Endothelial cell (in vitro differentiated cells): Measurements from ENCODE around the gene NOTCH1. TPM values are rescaled to one million over a fixed set of nuclear protein-coding genes. Genes with fewer than 3 reads are reported as not detected.

Source experiments
- DNase-seq: peaks from one replicate; pipeline ENCODE4 v3.0.0; 2021; ENCODE audit warnings: low spot score
- H3K27ac Mint-ChIP-seq: one replicate; pipeline ENCODE4 v1.8.0; 2021; ENCODE audit warnings: mixed read lengths, inconsistent platforms; ENCODE audit not compliant: unreplicated experiment
- H3K27me3 Mint-ChIP-seq: one replicate; pipeline ENCODE4 v1.8.0; 2021; ENCODE audit warnings: mild to moderate bottlenecking, moderate library complexity, mixed read lengths, inconsistent platforms; ENCODE audit not compliant: unreplicated experiment
- H3K36me3 Mint-ChIP-seq: one replicate; pipeline ENCODE4 v1.8.0; 2021; ENCODE audit warnings: mild to moderate bottlenecking, low read depth, mixed read lengths, inconsistent platforms; ENCODE audit not compliant: unreplicated experiment
- H3K4me1 Mint-ChIP-seq: one replicate; pipeline ENCODE4 v1.8.0; 2021; ENCODE audit warnings: mild to moderate bottlenecking, mixed read lengths, inconsistent platforms; ENCODE audit not compliant: unreplicated experiment
- H3K4me3 Mint-ChIP-seq: one replicate; pipeline ENCODE4 v1.8.0; 2021; ENCODE audit warnings: mild to moderate bottlenecking, mixed read lengths, inconsistent platforms; ENCODE audit not compliant: unreplicated experiment
- H3K9me3 Mint-ChIP-seq: one replicate; pipeline ENCODE4 v1.8.0; 2021; ENCODE audit warnings: mixed read lengths, inconsistent platforms; ENCODE audit not compliant: unreplicated experiment
- total RNA-seq: library from RNA; stranded (reverse); fragmentation: NEBNext Ultra II Directional; extraction: Animal tissue kit (Norgen Biotek cat#: 25700); gene quantifications from one replicate; pipeline ENCODE4 v1.2.1, GENCODE V29; 2021; ENCODE audit not compliant: unreplicated experiment
- TF ChIP-seq, protein P1 (sequence below): fragments of 200-600 bp; sonication (generic); IDR thresholded peaks from one replicate; pipeline ENCODE4 v1.5.0; 2021; ENCODE audit warnings: antibody characterized with exemption; ENCODE audit not compliant: unreplicated experiment

The NOTCH1 gene
- total RNA-seq, 1 donor from 2014 or later, result 312 TPM

DNA sequence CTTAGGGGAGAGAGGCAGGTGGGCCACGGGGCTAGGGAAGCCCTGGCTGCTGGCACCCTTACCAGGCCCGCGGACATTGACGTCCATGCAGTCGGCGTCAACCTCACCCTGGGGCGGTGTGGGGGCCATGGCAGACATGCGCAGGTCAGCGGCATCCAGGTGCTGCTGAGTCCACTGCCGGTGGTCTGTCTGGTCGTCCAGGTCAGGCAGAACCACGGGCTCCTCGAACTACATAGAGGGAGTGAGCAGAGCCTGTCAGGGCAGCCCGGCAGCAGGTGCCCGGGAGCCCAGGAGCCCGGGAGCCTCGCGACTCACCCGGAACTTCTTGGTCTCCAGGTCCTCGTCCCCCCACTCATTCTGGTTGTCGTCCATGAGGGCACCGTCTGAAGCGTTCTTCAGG, 44.2 kb downstream of the NOTCH1 start:
- Mint-ChIP-seq H3K9me3 (no peaks in the 10 kb centered on the region), H3K36me3 (peaks cover 23% of the 10 kb centered on the region), H3K4me3 (no peak overlapping the region), H3K4me1 (peaks cover 4% of the 10 kb centered on the region), H3K27ac (no peak overlapping the region), H3K27me3 (peaks cover 22% of the 10 kb centered on the region)
- DNase-seq, result no peak
- TF ChIP-seq, protein P1, sequence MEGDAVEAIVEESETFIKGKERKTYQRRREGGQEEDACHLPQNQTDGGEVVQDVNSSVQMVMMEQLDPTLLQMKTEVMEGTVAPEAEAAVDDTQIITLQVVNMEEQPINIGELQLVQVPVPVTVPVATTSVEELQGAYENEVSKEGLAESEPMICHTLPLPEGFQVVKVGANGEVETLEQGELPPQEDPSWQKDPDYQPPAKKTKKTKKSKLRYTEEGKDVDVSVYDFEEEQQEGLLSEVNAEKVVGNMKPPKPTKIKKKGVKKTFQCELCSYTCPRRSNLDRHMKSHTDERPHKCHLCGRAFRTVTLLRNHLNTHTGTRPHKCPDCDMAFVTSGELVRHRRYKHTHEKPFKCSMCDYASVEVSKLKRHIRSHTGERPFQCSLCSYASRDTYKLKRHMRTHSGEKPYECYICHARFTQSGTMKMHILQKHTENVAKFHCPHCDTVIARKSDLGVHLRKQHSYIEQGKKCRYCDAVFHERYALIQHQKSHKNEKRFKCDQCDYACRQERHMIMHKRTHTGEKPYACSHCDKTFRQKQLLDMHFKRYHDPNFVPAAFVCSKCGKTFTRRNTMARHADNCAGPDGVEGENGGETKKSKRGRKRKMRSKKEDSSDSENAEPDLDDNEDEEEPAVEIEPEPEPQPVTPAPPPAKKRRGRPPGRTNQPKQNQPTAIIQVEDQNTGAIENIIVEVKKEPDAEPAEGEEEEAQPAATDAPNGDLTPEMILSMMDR, result no peak

GRCh38 chr9:136499935-136500910, 45.6 kb downstream of the NOTCH1 start:
- peaks cover 25% of the 10 kb centered on the region for H3K27me3 Mint-ChIP-seq
- TF ChIP-seq, protein P1, result no peak
- peaks cover 29% of the 10 kb centered on the region for H3K36me3 Mint-ChIP-seq
- H3K27ac Mint-ChIP-seq, result no peak overlapping the region
- no peak for DNase-seq
- H3K9me3 Mint-ChIP-seq, result no peaks in the 10 kb centered on the region
- peaks cover 4% of the 10 kb centered on the region for H3K4me1 Mint-ChIP-seq
- H3K4me3 Mint-ChIP-seq, result no peak overlapping the region

- peak overlapping the region; percentile 64 for H3K27ac Mint-ChIP-seq
- no peak for DNase-seq
- TF ChIP-seq, protein P1, result no peak
- peaks cover 27% of the 10 kb centered on the region for H3K27me3 Mint-ChIP-seq
- H3K9me3 Mint-ChIP-seq, result no peaks in the 10 kb centered on the region
- H3K4me1 Mint-ChIP-seq, result peaks cover 4% of the 10 kb centered on the region
- H3K36me3 Mint-ChIP-seq, result peaks cover 29% of the 10 kb centered on the region
- H3K4me3 Mint-ChIP-seq, result peak overlapping the region; percentile 62
Measured at GRCh38 chr9:136499071-136499934, 46.5 kb downstream of the NOTCH1 start.

DNA sequence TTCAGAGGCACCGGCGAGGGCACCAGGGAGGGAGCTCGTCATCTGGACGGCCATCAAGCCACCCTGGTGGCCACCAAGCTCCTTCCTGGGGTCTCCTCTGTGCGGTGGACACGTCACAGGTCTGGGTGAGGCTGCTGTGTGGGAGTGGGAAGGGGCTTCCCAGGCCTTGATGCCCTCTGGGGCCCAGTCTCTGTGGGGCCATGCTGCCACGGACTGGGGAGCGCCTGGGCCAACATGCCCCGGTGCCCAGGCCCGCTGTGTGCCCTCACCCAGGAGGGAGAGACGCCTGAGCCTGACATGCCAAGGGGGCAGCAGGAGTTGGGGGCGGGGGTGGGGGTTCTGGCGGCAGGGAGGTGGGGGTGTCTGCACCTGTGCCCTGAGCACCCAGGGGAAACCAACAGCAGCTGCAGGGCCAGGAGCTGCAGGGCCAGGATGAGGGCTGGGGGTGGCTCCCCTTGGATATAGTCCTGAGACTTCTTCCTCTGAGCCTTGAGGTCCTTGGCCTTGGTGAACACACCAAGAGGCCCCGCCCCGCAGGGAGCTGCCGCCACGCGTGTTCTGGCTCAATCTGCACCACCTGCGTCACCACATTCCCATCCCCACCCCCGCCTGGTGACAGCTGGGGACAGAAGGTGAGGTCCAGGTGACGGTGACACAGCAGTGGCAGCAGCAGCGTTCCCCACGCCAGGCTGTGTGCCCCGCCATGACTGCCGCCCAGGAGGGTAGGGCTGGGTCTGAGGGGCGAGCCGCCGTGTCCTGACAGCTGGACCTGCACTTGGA, 47.7 kb downstream of the NOTCH1 start:
- TF ChIP-seq, protein P1, result no peak
- DNase-seq, result no peak
- Mint-ChIP-seq H3K27ac (no peak overlapping the region), H3K9me3 (no peaks in the 10 kb centered on the region), H3K27me3 (peaks cover 35% of the 10 kb centered on the region), H3K4me1 (peaks cover 4% of the 10 kb centered on the region), H3K4me3 (no peak overlapping the region), H3K36me3 (peaks cover 29% of the 10 kb centered on the region)
